ENCODE measurements around the gene ALK. TPM values are rescaled to one million over a fixed set of nuclear protein-coding genes. Genes with fewer than 3 reads are reported as not detected.

ALK gene
- total and polyA plus RNA-seq, 10 of the 15 experiments (the other 5 are each of a cell fraction or from before 2014, with no cell fraction given): 0.11 TPM; not detected in 9

GRCh38 chr2:29251406-29251805 is 670.0 kb downstream of the ALK start (continued):
- TF ChIP-seq MTA2 (IDR thresholded peaks at IDR 0.05; ENCODE audit: low read depth): no peak
- no peak for TF ChIP-seq EED (IDR thresholded peaks at IDR 0.05; ENCODE audit: low read depth)
- TF ChIP-seq HDGF (IDR thresholded peaks at IDR 0.05): no peak
- no peak for TF ChIP-seq ZNF24 (IDR thresholded peaks at IDR 0.05)
- TF ChIP-seq USF2 (IDR thresholded peaks at IDR 0.05; ENCODE audit: borderline replicate concordance, low read depth, low read length): no peak
- no peak for TF ChIP-seq MAX (IDR thresholded peaks at IDR 0.05; ENCODE audit: low read depth, low read length)
- no peak for TF ChIP-seq BCL3 (IDR thresholded peaks at IDR 0.05; ENCODE audit: borderline replicate concordance, insufficient read depth, low read depth, low read length, poor library complexity, severe bottlenecking)

- no TSS peak for BruUV-seq (replicated peaks)
- H4K20me1 ChIP-seq (ENCODE audit: control insufficient read depth, insufficient read depth): no peaks in the 10 kb centered on the region
- FAIRE-seq (no peak), DNase-seq (ENCODE audit: low read depth, low spot score) (no peak), ATAC-seq (no peak)
- no peaks in the 10 kb centered on the region; the same call in 2 of the 3 replicates for H3K9me3 ChIP-seq (replicated peaks; ENCODE audit: control insufficient read depth, insufficient read depth, low read length)
- WGBS (ENCODE audit: insufficient coverage, insufficient replicate concordance, low lambda C conversion rate, missing lambda C conversion rate): 81% methylated on average over 7 of the region's 7 CpGs
- CTCF ChIA-PET: no interaction called here
- no peak overlapping the region for H3K4me3 ChIP-seq
- no peaks in the 10 kb centered on the region for H3K27me3 ChIP-seq (replicated peaks in 1 of 2; ENCODE audit: control insufficient read depth in 2 of 2, insufficient read depth in 2 of 2, low read length in 1 of 2)
- no peak overlapping the region for H3K9ac ChIP-seq (ENCODE audit: control insufficient read depth, insufficient read depth, low read length)
- RAD21 ChIA-PET (ENCODE audit: unreplicated experiment): no interaction called here
- TF ChIP-seq SRF (IDR thresholded peaks at IDR 0.05; ENCODE audit: low read depth in 2 of 2, low read length in 2 of 2) (no peak), CHD4 (IDR thresholded peaks at IDR 0.05) (no peak), MEF2B (IDR thresholded peaks at IDR 0.05; ENCODE audit: partially characterized antibody, poor library complexity, severe bottlenecking) (no peak), CBX5 (IDR thresholded peaks at IDR 0.05; ENCODE audit: low read depth) (no peak), SUPT20H (IDR thresholded peaks at IDR 0.05; ENCODE audit: borderline replicate concordance, control insufficient read depth, low read depth, low read length) (no peak), ZZZ3 (IDR thresholded peaks at IDR 0.05; ENCODE audit: control insufficient read depth, insufficient read length, low read depth) (no peak), GABPA (IDR thresholded peaks at IDR 0.05; ENCODE audit: low read depth) (no peak), MEF2A (IDR thresholded peaks at IDR 0.05; ENCODE audit: insufficient read depth, low read depth, low read length) (no peak), POLR2AphosphoS2 (IDR thresholded peaks at IDR 0.05; ENCODE audit: low read depth, low read length) (no peak), BACH1 (IDR thresholded peaks at IDR 0.05; ENCODE audit: borderline replicate concordance) (no peak), USF1 (IDR thresholded peaks at IDR 0.05; ENCODE audit: borderline replicate concordance, extremely low read length, insufficient read depth, low read depth, low read length) (no peak)
- H2AFZ ChIP-seq (ENCODE audit: control insufficient read depth, low read depth, low read length): no peak overlapping the region
- peaks cover 3% of the 10 kb centered on the region; the same call in 1 of the 2 replicates for H3K4me1 ChIP-seq (ENCODE audit: control insufficient read depth, insufficient read depth, low read length)
- no peaks in the 10 kb centered on the region for H3K36me3 ChIP-seq (ENCODE audit: control insufficient read depth in 2 of 2, insufficient read depth in 2 of 2, low read length in 1 of 2)
- POLR2A ChIA-PET: no interaction called here
- in situ Hi-C loops (cut with MboI) (no loop called here), intact Hi-C loops (cut with micrococcal nuclease; ENCODE audit: unreplicated experiment) (no loop called here)
- no peak overlapping the region for H3K27ac ChIP-seq (ENCODE audit: control insufficient read depth, insufficient read depth)
- H3K4me2 ChIP-seq (ENCODE audit: control insufficient read depth, insufficient read depth): no peak overlapping the region
- H3K79me2 ChIP-seq (ENCODE audit: control insufficient read depth, insufficient read depth, low read length): no peaks in the 10 kb centered on the region
- SMC1A ChIA-PET (ENCODE audit: uncharacterized antibody, unreplicated experiment): no interaction called here
Observed at GRCh38 chr2:29250977-29251376, 670.4 kb downstream of the ALK start.

Data from GM12878 (cell line).